Cardiac fibroblast (primary cell): Measurements from ENCODE around the gene ARHGAP31.

Experiments used
- DNase-seq, 2 donors: peaks; one replicate each; pipeline versions ENCODE4 v3.0.0 to v3.0.0-alpha.2; 2010; ENCODE audit warnings: low read depth in 2 of 2
- H3K4me3 ChIP-seq, 2 donors: replicated peaks in 1 of 2; 1 replicate in 1 of 2; 2 replicates in 1 of 2; pipeline ENCODE4 v1.5.1; 2011; ENCODE audit warnings: low read depth in 2 of 2, low read length in 2 of 2, mild to moderate bottlenecking in 2 of 2, moderate library complexity in 1 of 2
- TF ChIP-seq, protein P1 (sequence below): IDR thresholded peaks from one replicate; pipeline ENCODE4 v1.5.1; 2011; ENCODE audit warnings: low read depth, mild to moderate bottlenecking, low read length, inconsistent platforms

The ARHGAP31 gene

DNA sequence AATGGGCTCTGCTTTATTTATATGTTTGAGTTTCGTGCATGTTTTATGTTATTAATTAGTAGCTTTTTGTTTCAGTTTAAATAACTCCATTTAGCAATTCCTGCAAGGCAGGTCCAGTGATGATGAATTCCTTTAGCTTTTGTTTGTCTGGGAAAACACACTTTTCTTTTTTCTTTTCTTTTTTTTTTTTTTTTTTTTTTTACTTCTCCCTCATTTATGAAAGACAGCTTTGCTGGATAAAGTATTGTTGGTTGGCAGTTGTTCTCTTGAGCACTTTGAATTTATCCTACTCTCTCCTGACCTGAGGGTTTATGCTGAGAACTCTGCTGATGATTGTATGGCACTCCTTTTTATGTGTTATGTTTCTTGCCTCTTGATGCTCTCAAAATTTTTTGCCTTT, 133.5 kb downstream of the ARHGAP31 start:
- TF ChIP-seq, protein P1, sequence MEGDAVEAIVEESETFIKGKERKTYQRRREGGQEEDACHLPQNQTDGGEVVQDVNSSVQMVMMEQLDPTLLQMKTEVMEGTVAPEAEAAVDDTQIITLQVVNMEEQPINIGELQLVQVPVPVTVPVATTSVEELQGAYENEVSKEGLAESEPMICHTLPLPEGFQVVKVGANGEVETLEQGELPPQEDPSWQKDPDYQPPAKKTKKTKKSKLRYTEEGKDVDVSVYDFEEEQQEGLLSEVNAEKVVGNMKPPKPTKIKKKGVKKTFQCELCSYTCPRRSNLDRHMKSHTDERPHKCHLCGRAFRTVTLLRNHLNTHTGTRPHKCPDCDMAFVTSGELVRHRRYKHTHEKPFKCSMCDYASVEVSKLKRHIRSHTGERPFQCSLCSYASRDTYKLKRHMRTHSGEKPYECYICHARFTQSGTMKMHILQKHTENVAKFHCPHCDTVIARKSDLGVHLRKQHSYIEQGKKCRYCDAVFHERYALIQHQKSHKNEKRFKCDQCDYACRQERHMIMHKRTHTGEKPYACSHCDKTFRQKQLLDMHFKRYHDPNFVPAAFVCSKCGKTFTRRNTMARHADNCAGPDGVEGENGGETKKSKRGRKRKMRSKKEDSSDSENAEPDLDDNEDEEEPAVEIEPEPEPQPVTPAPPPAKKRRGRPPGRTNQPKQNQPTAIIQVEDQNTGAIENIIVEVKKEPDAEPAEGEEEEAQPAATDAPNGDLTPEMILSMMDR = no peak
- DNase-seq = peak in 1 of 2 donors; percentile 14
- no peak overlapping the region for H3K4me3 ChIP-seq

DNA sequence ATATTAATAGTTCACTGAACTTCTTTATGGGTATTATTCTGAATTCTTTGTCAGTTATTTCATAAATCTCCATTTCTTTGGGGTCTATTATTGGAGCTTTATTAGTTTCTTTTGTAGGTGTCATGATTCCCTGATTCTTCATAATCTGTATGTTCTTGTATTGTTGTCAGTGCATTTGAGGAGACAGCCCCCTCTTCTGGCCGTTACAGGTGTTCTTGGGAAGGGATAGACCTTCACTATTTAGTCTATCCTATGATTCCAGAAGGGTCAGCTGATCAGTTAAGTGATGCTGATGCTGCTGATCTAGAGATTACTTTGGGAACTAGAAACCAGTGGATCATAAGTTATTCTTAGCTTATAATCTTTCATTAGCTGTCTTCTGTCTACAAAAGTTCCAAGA, 134.4 kb downstream of the ARHGAP31 start:
- no peak overlapping the region for H3K4me3 ChIP-seq
- peak in 1 of 2 donors; percentile 10 for DNase-seq
- TF ChIP-seq, protein P1 = no peak

DNA sequence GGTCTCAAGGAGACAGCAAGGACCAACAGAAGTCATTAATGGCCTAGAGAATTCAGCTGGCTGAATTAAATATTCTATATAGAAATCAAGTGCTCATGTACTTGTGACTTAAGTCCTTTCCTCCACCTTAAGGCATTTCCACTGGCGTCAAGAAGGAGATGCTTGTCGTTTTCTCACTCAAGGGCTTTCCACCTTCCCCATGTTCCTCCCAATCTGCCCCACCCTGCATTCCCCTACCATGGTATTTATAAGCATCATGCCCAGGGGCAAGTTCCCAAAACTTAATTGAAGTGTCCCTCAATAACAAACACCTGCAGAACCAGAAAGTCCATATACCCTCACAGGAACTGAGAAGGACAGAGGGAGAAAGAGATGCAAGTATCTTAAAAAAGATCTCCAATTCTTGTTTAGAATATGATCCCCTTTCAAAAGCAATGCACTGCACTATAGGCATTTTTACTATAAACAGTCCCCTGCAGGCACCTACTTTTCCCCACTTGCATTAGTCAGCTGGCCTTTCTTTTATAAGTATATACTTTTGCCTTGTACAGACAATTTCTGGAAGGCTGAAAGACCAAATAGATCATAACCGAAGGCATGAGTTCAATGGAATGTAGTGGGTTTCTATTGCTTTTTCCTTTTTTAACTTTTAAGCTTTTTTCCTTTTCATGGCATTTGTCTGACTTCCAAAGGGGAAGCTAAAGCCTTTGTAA, 139.6 kb downstream of the ARHGAP31 start:
- TF ChIP-seq, protein P1 = no peak
- H3K4me3 ChIP-seq = no peak overlapping the region
- no peak for DNase-seq

DNA sequence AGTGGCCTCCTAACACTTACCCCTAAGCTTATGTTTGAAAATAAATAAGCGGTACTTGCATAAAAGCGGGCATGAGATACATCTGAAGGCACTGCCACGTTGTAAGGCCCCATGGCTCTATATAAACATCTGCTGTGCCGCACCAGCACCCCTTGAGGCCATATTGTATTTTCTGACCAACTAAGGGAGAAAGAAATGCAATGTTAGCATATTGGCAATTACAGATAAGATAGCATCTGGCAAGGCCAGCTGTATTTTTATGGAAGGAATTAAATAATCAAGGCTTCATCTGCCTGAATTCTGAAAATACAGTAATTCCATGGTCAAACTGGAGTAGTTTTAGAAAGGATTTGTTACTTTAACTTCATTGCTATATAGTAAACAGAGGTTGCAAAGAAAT, 140.5 kb downstream of the ARHGAP31 start:
- TF ChIP-seq, protein P1 = no peak
- H3K4me3 ChIP-seq = no peak overlapping the region
- no peak for DNase-seq

DNA sequence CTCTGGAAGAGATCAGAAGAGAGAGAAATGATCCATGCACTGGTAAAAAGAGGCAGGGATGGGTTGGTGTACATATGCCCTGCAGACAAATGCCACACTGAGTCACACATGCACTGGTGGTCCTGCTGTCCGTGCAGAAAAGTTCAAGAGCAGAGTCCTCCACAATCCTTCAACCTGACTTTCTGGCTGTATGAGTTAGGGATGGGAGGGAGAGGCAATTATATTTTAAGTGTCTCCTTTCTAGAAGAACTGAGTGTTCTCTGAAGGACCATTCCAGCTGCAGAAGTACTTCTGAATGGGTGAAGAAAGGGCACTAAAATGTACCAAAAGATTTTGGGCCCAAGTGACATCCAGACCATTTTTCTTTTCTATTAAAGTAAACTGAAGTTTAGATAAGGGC, 142.8 kb downstream of the ARHGAP31 start:
- DNase-seq = no peak
- TF ChIP-seq, protein P1 = no peak
- H3K4me3 ChIP-seq = no peak overlapping the region

DNA sequence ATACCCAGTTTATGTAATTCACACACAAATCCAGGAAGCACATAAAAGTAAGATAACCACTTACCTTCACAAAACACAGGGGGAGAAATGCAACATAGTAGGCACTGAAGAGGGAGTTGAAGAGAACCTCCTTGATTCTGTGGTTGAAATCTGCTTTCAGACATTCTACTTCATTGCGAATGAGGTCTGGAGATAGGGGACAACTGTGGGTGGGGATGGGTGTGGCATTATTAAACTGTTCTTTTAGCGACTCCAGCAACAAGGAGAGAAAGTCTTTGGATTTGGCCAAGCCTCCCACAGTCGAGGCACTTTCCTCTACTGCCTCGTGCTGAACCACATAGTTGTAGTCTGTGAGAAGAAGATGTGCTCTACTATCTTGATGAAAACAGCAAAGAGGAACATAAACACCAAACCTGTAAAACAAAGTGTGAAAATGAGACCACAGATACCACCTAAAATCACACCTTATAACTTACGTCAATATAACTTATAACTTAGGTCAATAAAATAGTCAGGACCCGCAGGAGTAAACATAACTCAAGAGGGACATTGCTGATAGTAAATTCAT, 143.6 kb downstream of the ARHGAP31 start:
- DNase-seq = no peak
- no peak overlapping the region for H3K4me3 ChIP-seq
- TF ChIP-seq, protein P1 = no peak
